Stimulated activated CD8-positive, alpha-beta memory T cell treated with anti-CD3 and anti-CD28 coated beads, Interleukin-4, amount 100 ng/mL, for 24 hours (primary cell): ENCODE measurements around the gene APOBEC3G.
"Not testable (repeated sequence)": the region's sequence is repeated elsewhere in the genome, so short reads cannot be mapped to it uniquely, and the experiment has no call there.

Experiments used
- DNase-seq: peaks from one replicate; pipeline ENCODE4 v3.0.0-alpha.2; 2020; ENCODE audit warnings: low read depth

The APOBEC3G gene

DNA sequence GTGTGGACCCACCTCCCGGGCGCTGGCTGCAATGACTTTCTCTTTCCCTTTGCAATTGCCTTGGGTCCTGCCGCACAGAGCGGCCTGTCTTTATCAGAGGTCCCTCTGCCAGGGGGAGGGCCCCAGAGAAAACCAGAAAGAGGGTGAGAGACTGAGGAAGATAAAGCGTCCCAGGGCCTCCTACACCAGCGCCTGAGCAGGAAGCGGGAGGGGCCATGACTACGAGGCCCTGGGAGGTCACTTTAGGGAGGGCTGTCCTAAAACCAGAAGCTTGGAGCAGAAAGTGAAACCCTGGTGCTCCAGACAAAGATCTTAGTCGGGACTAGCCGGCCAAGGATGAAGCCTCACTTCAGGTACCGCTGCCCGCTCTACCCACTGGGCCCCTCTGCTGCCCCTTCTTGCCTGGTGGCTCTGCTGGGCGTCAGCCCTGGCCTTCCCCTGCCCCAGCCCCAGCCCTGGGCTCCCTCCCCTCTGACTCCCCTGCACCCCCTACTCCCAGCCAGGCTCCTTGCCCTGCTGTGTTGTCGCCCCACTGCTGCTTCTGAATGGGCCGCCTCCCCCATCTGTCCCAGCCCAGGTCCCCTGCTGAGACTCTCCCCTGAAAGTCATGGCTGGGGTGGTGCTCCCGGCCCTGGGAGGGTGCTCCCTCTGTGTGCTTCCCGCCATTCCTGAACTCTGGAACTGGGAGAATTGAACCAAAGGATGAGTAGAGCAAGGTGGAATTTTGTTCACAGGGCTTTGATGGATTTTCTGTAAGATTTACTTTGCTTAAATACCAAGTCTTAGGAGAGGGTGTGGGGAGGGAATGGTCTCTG is at the start of gene APOBEC3G:
TSS of gene APOBEC3G (plus strand) at position 250 of the 815 bp plus-strand sequence. CDS start at position 337, 87 bp downstream.
- peak; percentile 57 for DNase-seq

DNA sequence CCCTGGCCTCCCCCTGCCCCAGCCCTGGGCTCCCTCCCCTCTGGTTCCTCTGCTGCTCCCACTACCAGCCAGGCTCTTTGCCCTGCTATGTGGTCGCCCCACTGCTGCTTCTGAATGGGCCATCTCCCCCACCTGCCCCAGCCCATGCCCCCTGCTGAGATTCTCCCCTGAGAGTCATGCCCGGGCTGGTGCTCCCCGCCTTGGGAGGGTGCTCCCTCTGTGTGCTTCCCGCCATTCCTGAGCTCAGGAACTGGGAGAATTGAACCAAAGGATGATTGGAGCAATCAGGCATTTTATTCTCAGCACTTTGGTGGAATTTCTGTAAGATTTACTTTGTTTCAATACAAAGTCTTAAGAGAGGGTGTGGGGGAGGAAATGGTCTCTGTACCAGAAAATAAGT is 49.4 kb upstream of the APOBEC3G start:
- no peak for DNase-seq

DNA sequence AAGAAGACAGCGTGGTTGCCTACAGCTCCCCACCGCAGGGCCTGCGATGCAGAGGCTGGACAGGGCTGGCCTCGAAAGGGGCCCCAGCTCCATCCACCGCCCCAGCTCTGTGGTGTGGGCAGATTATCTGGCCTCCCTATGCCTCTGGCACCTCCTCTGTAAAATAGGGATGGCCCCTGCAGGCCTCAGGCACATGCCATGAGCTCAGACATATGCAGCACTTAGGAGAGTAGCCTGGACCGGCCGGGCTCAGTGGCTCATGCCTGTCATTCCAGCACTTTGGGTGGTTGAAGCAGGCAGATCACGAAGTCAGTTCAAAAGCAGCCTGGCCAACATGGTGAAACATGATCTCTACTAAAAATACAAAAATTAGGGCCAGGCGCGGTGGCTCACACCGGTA is 48.8 kb upstream of the APOBEC3G start:
- DNase-seq = no peak

DNA sequence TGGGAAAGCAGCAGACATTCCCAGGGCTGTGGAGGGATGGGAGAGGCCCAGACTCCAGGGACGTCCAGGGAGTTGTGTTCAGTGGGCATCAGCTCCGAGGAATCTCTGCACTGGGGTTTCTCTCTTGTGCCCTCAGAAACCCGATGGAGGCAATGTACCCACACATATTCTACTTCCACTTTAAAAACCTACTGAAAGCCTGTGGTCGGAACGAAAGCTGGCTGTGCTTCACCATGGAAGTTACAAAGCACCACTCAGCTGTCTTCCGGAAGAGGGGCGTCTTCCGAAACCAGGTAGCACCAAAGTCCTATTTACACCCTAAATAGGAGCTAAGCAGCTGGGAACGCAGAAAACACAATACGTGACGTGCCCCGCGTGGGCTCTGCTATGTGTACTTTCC is 47.8 kb upstream of the APOBEC3G start:
- no peak for DNase-seq

DNA sequence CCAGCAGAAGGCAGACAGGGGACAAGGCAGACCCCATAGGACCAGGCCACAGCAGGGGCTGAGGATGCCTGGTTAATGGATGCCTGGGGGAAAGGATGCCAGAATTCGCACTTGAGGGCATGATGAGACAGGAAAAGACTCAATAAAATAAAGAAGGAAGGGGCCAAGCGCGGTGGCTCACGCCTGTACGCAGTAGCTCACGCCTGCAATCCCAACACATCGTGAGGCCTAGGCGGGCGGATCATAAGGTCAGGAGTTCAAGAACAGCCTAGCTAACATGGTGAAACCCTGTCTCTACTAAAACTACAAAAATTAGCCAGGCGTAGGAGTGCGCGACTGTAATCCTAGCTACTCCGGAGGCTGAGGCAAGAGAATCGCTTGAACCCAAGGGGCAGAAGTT is 46.4 kb upstream of the APOBEC3G start:
- no peak for DNase-seq

DNA sequence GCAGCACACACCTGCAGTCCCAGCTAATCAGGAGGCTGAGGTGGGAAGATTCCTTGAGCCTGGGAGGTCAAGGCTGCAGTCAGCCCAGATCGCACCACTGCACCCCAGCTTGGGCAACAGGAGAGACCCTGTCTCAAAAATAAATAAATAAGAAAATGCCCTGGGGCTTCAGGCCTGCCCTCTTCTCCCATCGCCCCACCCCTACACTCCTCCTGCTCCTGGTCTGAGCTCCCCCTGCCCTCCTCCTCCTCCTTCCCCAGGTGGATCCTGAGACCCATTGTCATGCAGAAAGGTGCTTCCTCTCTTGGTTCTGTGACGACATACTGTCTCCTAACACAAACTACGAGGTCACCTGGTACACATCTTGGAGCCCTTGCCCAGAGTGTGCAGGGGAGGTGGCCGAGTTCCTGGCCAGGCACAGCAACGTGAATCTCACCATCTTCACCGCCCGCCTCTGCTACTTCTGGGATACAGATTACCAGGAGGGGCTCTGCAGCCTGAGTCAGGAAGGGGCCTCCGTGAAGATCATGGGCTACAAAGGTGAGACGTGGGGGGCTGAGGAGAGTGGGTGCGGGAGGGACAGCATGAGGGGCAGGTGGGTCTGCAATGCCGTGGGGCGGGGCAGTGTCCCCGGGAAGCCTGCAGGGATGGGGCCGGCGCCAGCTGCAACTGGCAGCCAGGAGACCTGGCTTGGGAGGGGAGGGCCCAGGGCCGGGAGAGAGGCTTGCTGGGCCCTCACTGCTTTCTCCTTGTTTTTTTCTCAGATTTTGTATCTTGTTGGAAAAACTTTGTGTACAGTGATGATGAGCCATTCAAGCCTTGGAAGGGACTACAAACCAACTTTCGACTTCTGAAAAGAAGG is 45.4 kb upstream of the APOBEC3G start:
- not testable (repeated sequence) for DNase-seq

DNA sequence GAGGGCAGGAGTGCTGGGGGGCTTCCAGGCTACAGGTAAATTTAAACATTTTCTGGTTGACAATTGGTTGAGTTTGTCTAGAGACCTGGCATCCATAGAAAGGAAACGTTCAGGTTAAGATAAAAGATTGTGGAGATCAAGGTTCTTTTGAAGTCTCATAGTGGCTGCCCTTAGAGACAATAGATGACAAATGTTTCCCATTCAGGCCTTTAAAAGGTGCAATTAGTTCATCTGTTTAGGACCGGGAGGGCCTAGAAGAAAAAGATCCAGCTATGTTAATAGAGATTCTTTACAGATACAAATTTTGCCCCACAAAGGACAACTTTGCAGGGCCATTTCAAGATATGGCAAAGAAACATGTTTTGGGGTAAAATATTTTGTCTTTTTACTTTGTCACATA is 40.0 kb upstream of the APOBEC3G start:
- DNase-seq = not testable (repeated sequence)

DNA sequence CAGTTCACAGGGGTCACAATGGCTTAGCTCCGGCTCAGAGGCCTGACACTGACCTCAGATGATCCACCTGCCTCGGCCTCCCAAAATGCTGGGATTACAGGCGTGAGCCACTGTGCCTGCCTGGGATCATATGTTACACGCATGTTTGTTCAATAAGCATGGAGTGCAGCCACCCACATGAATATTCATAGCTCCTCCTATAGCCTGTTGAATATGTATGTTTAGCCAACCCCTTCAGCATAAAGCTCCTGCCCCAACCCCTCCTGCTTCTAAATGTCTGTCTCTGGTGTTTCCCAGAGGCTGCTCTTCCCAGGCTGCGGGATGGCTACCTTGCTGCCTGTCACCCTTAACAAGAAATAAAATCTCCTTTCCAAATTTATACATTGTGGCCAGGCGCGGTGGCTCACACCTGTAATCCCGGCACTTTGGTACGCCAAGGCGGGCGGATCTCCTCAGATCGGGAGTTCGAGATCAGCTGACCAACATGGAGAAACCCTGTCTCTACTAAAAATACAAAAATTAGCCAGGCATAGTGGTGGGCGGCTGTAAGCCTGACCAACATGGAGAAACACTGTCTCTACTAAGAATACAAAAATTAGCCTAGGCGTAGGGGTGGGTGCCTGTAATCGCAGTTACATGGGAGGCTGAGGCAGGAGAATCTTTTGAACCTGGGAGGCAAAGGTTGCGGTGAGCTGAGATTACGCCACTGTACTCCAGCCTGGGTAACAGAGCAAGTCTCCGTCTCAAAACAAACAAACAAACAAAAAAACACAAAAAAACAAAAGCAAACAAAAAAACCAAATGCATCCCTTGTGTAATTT is 37.6 kb upstream of the APOBEC3G start:
- no peak for DNase-seq

DNA sequence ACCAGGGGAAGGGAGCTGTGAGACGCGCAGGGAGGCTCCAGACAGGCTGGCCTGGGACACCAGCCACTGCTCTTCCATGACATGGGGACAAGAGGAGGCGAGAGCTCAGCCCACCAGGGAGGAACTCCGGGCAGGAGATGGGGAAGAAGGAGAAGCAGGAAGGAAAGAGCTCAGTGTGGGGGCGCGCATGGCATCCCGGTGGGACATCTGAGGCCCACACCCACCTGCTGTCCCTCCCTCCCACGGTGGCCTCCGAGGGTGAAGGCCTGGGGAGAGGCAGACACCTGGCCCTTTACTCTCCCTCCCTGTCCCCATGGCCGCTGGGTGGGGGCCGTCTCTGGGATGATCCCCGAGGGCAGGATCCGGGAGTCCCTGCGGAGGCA is 36.9 kb upstream of the APOBEC3G start:
- DNase-seq = not testable (repeated sequence)

DNA sequence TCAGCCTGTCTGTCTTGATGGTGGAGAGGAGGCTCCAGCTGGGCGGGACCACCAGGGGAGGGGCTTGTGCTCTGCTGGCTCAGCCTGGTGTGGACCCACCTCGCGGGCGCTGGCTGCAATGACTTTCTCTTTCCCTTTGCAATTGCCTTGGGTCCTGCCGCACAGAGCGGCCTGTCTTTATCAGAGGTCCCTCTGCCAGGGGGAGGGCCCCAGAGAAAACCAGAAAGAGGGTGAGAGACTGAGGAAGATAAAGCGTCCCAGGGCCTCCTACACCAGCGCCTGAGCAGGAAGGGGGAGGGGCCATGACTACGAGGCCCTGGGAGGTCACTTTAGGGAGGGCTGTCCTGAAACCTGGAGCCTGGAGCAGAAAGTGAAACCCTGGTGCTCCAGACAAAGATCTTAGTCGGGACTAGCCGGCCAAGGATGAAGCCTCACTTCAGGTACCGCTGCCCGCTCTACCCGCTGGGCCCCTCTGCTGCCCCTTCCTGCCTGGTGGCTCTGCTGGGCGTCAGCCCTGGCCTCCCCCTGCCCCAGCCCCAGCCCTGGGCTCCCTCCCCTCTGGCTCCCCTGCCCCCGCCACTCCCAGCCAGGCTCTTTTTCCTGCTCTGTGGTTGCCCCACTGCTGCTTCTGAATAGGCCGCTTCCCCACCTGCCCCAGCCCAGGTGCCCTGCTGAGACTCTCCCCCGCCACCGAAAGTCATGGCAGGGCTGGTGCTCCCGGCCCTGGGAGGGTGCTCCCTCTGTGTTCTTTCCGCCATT is 36.4 kb upstream of the APOBEC3G start, which contains the start of gene APOBEC3F:
TSS of gene APOBEC3F (plus strand) at position 327 of the 759 bp plus-strand sequence. CDS start at position 424, 97 bp downstream.
- DNase-seq = peak; percentile 52

DNA sequence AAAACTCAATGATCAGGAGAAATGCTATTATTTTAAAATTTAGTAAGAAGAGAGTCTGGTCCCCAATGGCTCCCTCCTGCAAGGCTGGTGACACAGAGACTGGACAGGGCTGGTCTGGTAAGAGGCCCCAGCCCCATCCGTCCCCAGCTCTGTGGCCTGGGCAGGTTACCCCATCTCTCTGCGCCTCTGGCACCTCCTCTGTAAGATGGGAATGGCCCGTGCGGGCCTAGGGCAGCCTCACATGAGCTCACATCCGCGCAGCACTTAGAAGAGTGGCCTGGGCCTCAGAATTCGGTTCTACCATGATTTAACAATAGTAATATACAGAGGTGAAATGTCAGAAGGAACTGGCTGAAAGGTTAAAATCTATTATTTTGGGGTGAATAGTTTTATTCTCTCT is 35.2 kb upstream of the APOBEC3G start:
- no peak for DNase-seq

DNA sequence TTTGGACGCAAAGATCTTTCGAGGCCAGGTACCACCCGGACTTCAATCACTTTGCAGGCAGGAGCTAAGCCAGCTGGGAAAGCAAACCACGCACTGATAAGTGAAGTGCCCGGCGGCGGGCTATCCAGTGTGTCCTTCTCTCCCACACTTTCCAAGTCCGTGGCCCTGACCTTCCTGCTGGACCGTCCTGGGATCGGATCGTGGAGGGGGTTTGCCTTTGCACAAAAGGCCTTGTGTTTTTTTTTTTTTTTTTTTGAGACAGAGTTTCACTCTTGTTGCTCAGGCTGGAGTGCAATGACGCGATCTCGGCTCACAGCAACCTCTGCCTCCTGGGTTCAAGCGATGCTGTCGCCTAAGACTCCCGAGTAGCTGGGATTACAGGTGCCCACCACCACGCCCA is 34.0 kb upstream of the APOBEC3G start:
- not testable (repeated sequence) for DNase-seq

DNA sequence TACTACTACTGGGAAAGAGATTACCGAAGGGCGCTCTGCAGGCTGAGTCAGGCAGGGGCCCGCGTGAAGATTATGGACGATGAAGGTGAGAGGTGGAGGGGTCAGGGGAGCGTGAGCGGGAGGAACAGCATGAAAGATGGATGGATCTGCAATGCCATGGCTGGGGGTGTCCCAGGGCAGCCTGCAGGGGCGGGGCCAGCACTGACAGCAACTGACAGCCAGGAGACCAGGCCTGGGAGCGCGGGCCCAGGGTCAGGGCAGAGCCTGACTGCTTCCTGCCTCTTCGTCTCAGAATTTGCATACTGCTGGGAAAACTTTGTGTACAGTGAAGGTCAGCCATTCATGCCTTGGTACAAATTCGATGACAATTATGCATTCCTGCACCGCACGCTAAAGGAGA is 31.9 kb upstream of the APOBEC3G start:
- DNase-seq = not testable (repeated sequence)

DNA sequence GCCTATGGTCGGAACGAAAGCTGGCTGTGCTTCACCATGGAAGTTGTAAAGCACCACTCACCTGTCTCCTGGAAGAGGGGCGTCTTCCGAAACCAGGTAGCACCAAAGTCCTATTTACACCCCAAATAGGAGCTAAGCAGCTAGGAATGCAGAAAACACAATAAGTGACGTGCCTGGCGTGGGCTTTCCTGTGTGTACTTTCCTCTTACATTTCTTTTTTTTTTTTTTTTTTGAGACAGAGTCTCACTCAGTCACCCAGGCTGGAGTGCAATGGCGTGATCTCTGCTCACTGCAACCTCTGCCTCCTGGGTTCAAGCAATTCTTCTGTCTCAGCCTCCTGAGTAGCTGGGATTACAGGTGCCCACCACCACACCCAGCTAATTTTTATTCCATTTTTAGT is 27.6 kb upstream of the APOBEC3G start:
- not testable (repeated sequence) for DNase-seq

DNA sequence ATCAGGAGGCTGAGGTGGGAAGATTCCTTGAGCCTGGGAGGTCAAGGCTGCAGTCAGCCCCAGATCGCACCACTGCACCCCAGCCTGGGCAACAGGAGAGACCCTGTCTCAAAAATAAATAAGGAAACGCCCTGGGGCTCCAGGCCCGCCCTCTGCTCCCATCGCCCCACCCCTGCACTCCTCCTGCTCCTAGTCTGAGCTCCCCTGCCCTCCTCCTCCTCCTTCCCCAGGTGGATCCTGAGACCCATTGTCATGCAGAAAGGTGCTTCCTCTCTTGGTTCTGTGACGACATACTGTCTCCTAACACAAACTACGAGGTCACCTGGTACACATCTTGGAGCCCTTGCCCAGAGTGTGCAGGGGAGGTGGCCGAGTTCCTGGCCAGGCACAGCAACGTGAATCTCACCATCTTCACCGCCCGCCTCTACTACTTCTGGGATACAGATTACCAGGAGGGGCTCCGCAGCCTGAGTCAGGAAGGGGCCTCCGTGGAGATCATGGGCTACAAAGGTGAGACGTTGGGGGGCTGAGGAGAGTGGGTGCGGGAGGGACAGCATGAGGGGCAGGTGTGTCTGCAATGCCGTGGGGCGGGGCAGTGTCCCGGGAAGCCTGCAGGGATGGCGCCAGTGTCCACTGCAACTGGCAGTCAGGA is 25.1 kb upstream of the APOBEC3G start:
- not testable (repeated sequence) for DNase-seq

DNA sequence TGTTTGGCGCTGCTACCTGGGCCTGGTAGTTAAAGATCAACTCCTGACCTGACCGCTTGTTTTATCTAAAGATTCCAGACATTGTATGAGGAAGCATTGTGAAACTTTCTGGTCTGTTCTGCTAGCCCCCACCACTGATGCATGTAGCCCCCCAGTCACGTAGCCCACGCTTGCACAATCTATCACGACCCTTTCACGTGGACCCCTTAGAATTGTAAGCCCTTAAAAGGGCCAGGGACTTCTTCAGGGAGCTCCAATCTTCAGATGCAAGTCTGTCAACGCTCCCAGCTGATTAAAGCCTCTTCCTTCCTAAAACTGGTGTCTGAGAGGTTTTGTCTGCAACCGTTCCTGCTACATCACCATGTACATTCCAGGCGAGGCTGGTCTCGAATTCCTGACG is 21.4 kb upstream of the APOBEC3G start:
- no peak for DNase-seq

DNA sequence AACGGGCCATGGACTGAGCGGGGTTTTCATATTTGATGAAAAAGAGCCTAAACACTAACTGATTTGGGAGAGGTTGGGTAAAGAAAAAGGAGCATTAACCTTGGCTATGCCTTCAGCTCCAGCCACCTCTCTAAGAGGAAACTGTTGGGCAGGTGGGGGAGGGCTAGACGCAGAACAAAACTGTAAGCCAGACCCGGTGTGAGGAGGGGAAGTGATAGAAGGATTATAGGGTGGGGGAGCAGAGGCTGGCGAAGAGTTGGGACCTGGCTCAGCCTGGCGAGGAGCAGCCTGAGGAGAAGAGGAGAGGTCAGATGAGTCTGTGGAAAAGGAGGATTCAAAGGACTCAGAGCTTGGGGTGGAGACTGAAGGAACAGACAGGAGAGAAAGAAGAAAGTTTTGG is 15.8 kb upstream of the APOBEC3G start:
- not testable (repeated sequence) for DNase-seq

DNA sequence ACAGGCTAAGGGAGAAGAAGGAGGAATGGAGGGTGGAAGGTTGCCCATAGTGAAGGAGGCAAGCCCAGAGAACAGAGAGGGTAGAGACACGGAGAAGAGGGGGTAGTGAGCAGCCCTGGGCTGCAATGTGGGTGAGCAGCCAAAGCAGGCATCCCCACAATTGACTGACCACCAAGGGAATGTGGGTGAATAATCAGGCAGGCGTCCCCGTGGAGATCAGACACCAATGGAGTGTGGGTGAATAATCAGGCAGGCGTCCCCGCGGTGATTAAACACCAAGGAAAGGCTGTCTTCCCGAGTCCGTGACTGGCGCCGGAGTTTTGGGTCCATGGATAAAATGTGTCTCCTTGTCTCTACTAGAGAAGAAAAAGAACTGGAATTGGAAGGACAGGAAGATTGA is 15.1 kb upstream of the APOBEC3G start:
- not testable (repeated sequence) for DNase-seq

DNA sequence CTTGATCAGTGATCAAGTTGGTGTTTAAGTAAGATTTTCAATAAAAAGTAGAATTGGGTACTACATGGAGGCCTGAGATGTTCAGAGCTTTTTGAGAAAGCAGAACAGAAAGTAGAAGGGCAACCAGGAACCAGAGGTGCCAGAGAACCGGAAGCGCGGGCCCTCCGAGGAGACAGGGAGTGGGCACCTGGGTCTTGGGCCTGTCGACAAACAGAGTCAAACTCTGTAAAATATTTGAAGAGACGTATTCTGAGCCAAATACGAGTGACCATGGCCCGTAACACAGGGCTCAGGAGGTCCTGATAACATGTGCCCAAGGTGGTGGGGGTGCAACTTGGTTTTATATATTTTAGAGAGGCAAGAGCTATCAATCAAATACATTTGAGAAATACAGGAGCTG is 13.2 kb upstream of the APOBEC3G start:
- not testable (repeated sequence) for DNase-seq

DNA sequence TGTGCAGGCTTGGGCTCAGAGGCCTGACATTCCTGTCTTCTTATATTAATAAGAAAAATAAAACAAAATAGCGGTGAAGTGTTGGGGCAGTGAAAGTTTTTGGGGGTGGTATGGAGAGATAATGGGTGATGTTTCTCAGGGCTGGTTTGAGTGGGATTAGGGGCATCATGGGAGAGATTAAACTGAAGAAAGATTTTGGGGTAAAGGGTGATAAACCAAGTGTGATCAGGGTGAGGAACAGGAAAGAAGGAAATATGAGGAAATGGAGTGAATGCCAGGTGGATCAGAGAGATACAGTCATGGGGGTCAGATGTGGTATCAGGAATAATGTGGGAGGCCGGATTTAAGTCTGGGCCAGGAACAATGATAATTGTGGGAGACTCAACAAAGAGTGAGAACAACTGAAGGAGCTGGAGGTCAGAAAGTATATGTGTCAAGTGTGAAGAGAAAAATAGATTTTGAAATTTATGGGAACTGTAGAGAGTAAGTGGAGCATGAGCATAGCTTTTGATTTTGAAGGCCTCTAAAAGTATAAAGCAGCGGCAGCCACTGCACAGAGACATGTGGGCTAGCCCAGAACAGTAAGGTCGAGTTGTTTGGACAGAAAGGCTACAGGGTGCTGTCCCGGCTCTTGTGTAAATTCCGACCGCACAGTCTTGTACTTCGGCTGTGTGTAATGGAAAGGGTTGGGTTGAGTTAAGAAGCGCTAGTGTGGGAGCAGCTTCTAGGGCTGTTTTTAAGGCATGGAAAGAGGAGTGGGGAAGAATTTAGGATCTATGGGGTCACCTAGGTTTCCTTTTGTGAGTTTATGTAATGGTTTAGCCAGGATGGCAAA is 10.4 kb upstream of the APOBEC3G start:
- not testable (repeated sequence) for DNase-seq
